PFSK-1 (cell line): ENCODE results near the gene RNASEH1.

Experiments used
- FOXP2 ChIP-seq: optimal IDR thresholded peaks from 2 replicates; pipeline ENCODE3; 2011; ENCODE audit warnings: borderline replicate concordance, control low read depth, inconsistent platforms; ENCODE audit not compliant: insufficient read depth; ENCODE audit errors: extremely low read length, extremely low read depth
- POLR2AphosphoS5 ChIP-seq: IDR thresholded peaks from 2 replicates; pipeline ENCODE4 v1.6.1; 2012; ENCODE audit warnings: low read depth, mild to moderate bottlenecking, control low read depth, low read length, moderate library complexity
- SIN3A ChIP-seq: IDR thresholded peaks from 2 replicates; pipeline ENCODE4 v1.6.1; 2012; ENCODE audit warnings: mild to moderate bottlenecking, low read length, moderate library complexity, borderline replicate concordance; ENCODE audit not compliant: insufficient read depth
- TAF1 ChIP-seq: IDR thresholded peaks from 2 replicates; pipeline ENCODE4 v1.6.1; 2012; ENCODE audit warnings: low read length, control low read depth, borderline replicate concordance; ENCODE audit not compliant: insufficient read depth
- TF ChIP-seq, protein P1 (sequence below), 2 experiments: IDR thresholded peaks; 2 replicates each; pipeline versions ENCODE4 v1.6.1 to v1.8.0; 2011 to 2012; ENCODE audit warnings: low read depth in 2 of 2, low read length in 2 of 2, control low read depth in 1 of 2, inconsistent platforms in 1 of 2, mild to moderate bottlenecking in 1 of 2, moderate library complexity in 1 of 2; ENCODE audit not compliant: insufficient read depth in 1 of 2

DNA sequence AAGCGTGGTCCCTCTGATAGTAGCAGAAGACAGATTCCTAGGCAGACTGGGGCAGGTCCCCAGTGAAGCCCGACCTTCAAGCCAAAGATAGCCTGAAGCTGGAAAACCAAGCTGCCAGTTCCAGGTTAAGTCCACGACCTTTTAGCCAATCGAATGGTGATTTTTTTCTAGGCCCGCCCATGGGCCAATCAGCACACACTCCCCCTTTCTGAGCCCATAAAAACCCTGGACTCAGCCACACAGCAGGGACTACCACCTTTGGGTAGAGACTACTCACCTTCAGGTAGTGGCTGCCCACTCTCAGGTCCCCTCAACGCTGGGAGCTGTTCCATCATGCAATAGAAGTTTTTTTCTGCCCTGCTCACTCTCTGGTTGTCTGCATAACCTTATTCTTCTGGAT is 24.3 kb downstream of the RNASEH1 start:
- TF ChIP-seq, protein P1, sequence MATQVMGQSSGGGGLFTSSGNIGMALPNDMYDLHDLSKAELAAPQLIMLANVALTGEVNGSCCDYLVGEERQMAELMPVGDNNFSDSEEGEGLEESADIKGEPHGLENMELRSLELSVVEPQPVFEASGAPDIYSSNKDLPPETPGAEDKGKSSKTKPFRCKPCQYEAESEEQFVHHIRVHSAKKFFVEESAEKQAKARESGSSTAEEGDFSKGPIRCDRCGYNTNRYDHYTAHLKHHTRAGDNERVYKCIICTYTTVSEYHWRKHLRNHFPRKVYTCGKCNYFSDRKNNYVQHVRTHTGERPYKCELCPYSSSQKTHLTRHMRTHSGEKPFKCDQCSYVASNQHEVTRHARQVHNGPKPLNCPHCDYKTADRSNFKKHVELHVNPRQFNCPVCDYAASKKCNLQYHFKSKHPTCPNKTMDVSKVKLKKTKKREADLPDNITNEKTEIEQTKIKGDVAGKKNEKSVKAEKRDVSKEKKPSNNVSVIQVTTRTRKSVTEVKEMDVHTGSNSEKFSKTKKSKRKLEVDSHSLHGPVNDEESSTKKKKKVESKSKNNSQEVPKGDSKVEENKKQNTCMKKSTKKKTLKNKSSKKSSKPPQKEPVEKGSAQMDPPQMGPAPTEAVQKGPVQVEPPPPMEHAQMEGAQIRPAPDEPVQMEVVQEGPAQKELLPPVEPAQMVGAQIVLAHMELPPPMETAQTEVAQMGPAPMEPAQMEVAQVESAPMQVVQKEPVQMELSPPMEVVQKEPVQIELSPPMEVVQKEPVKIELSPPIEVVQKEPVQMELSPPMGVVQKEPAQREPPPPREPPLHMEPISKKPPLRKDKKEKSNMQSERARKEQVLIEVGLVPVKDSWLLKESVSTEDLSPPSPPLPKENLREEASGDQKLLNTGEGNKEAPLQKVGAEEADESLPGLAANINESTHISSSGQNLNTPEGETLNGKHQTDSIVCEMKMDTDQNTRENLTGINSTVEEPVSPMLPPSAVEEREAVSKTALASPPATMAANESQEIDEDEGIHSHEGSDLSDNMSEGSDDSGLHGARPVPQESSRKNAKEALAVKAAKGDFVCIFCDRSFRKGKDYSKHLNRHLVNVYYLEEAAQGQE (IDR thresholded peaks at IDR 0.05; ENCODE audit: insufficient read depth in 1 of 2, low read depth in 2 of 2, low read length in 2 of 2), result no peak
- TF ChIP-seq TAF1 (no peak), POLR2AphosphoS5 (no peak), SIN3A (no peak), FOXP2 (no peak)
